ENCODE measurements around the gene HOXA13.

HOXA13 gene

DNA sequence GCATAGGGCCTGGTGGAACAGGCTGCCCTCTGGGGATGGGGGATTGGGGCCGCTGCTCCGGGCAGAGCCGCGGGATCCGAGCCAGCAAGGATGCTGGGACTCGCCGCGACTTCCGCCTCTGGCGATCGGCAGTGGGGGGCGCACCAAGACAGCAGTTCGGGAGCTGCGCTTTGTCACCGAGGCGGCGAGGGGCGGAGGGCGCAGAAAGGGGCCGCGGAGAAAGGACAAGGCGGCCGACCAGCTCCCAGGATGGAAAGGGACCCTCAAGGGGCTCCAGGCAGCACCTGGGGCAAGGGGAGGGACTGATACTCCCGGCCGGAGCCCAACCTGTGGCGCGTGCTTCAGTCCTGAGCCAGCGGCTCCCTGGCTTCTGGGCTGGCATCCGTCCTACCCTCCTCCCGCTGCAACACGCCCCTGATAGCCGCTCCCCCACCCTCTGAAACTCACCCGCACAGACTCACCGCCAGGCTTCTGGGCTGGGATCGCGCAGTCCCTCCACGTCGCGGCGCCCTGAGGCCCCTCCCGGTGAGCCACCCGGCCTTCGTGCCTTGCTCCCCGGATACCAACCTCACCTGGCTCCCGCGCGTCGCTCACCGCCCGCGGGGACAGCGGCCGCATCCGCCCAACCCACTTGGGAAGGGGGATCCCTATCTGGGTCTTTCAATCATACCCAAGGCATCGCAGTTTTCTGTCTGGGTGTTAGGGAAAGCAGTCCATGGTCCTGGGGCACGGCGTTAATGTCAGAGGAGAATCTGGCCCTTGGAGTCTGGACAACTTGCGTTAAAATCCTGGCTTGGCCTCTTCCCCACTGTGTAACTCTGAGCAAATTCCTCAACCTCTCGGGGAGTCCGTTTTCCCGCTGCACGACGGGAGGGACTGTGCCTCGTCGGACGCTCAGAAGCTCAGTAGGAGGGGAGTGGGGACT, 35.8 kb upstream of the HOXA13 start:
- DNase-seq = peak; percentile 72 to 81

DNA sequence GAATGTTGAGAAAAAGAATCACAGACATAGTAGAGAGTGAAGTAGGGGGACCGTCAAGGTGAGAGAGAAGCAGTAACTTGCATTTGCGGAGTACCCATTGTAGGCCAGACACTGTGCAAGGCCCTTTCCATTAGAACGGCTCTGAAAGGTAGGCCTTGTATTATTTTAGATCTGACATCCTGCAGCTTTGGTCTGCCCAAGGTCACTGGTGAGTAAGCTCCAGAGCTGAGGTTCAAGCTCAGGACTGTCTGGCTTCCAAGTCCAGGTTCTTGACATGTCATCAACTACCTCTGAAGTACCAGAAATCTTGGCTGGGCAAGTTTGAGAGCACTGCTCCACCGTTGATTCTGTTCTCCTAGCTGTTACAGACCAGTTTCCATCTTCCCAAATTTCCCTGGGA, 29.6 kb upstream of the HOXA13 start:
- DNase-seq = no peak

DNA sequence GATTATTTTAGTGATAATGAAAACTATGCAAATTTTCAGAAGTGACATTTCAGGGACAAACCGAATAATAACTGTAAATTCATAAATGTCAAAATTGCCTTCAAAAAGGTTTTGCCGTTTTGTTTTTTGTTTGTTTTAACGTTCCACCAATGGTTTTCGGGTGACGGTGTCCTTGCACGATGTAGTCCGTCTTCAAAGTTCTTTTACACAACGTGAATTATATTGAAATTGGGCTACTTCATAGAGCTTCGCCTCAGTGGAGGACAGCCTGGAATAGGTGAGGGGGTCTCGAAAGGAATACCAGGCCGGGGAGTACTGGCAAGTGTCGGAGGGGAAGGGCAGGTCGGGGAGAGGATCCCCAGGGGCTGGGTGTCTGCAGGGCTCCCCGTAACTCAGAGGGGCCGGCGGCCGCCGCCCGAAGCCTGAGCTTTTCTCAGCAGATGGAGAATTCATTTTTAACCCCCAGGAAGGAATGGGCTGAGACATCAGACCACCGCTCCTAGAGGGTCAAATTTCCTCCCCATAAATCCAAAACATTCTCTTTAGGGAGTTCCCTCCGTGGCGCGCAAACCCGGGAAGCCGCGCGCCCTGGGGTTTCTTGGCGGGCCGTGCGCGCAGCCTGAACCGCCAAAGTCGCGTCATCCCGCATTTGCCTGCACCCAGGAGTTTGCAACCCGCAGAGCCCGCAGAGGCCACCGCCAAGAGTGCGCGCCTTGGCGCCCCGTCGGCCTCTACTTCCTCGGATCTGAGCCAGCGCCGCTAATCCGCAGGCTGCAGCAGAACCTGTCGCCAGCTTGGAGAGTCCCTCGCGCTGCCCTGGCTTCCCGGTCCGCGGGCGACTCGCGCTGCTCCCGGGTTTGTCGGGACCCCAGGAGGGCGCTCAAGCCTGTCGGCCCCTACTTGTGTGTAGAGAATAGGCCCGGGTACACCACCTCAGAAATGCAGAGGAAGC, 25.4 kb upstream of the HOXA13 start:
- DNase-seq = no peak

DNA sequence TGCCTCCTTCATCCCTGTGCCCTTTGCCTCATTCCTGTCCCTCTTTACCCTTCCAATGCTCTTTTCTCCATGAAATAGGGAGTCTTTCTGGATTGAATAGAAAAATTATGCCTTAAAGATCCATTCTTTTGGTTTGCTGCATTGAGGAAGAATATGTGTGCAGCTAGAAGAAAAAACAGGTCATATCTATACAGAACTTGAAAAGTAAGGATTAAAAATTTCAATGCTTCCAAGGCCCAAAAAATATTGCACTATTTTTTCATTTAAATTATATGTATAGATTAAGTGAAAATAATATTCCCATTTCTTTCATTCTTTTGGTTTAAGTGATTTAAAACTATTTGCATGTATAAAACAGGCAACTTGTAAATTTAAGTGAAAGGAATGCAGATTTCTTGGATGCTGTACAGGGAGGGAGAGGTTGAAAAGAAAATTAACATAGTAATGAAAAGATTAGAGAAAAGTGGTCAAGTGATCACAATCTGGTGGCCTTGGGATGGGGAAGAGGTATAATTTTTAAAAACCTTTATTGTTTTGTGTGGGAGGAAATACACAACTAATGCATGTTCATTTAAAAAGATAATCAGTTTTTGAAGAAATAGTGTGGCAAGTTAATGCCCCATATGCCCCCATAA, 24.2 kb upstream of the HOXA13 start:
- no peak for DNase-seq

DNA sequence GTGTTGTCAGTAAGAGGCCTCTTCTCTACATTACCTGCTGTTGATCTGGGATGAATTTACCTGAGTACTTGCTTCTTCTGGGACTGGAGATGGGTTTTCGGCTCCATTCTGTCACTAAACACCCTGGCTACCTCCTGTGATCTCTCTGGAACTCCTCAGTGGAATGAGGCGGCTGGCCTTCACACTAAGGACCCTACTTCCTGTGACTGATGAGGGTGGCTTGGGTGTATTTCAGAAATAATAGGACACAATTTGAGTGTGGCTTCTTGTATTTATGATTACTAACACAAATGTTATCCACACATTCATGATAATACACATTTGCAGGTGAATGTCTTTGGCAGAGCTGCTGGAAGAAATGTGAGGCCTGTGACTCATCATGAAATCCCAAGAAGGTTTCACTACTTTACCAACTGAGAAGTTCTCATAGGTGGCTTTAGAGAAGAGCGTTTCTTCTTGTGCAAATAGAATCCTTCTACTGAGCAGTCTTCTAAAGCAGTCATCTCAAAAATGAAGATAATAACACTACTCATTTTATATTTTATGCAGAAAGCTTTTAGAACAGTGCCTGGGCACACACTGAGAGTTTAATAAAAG, 21.4 kb upstream of the HOXA13 start:
- no peak for DNase-seq

DNA sequence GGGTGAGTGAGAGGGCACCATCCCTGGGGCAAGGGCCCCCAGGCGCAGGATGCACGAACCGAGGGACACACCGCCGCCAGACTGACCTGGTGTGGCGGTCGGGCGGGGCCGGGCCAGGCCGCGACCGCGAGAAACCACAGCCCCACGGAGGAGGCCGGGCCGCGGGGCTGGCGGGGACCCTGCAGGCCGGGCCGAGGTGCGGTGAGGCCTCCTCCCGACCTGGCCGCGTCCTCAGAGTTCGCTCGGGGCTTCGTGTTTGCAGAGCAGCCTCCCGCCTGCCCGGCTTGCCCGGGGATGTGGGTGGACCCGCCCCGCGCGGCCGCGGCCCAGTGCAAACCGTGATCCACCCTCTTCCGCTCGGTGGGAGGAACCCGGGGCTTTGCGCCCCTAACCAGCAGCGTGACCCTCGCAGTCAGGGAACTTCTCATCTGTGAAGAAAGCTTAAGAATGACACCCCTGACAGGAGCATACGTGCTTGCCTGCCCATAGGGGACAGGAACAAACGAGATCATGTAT, 20.6 kb upstream of the HOXA13 start:
- no peak for DNase-seq

DNA sequence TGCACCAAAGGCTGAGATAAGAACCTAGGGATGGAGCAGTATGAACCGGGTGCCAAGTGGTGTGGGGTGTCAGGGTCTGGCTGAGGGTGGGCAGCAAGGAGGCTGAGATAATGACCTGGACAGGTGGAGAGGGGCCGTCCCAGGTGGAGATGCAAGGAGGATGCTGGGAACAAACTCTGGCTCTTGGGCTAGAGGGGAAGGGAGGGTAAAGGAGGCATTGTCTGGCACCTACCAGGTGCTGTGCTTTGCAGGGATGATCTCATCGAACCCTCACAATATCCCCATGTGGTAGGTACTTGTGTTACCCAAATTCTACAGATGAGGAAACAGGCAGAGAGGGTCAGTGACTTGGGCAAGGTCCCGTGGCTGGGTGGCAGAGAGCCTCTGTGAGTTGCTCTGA, 19.9 kb upstream of the HOXA13 start:
- DNase-seq = no peak

DNA sequence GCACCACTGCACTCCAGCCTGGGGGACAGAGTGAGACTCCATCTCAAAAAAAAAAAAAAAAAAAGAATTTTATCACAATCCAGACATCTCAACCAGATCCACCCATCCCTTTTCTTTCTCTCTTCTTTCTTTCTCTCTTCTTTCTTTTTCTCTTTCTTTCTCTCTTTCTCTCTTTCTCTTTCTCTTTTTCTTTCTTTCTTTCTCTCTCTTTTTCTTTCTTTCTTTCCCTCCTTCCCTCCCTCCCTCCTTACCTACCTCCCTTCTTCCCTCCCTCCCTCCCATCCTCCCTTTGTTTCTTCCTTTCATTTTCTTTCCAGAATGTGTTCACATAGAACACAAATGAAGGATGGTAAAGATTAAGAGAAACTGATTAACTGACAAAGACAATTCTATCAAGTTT, 18.1 kb upstream of the HOXA13 start:
- no peak for DNase-seq

DNA sequence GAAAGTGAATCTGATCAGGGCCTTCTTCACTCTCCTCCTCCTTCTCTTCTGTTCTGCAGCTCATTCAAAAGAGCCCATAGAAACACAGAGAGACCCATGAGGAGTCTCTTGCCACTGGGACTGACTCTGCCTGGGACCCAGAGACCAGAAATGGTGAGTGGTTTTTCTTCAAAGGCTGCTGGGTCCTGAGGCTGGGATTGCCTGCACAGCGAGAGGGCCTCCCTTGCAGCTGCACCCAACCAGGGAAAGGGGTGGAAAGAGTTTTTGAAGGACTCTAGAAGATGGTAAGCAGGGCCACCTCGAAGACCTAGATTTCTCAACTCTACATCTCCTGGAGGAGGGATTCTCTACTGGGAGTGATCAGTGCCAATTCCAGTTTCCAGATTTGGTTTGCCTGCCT, 15.5 kb upstream of the HOXA13 start:
- no peak for DNase-seq

DNA sequence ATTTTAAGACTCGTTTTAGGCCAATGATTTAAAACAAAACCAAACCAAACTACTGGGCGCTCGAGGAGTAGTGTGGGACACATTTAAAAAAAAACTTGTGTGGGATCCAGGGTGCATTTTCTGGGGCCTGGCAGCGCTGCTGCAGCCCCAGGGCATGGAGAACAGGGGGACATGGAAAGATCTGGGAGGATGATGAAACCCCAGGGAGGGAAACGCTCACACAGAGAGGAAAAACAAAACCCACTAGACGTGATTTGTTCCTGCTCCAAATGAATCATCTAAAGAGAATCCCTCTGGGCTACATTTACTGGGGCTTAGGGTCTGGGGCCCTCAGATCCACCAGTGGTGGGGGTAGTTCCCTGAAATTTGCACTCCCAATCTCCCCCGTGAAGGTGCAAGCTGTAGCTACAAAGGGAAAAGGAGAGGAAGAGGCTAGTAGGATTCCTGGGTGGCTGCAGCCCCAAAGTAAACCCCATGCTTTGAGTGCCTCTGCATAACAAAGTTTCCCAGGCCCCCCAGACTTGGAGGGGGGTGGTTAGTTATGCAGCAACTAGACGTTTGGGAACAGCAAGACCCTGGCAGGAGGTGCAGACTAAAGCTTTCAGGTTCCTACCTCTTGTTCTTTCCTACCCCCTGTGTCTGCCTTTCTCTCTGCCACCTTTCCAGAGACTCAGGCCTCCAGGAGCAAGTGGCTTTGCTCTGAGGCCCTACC, 14.5 kb upstream of the HOXA13 start:
- no peak for DNase-seq

DNA sequence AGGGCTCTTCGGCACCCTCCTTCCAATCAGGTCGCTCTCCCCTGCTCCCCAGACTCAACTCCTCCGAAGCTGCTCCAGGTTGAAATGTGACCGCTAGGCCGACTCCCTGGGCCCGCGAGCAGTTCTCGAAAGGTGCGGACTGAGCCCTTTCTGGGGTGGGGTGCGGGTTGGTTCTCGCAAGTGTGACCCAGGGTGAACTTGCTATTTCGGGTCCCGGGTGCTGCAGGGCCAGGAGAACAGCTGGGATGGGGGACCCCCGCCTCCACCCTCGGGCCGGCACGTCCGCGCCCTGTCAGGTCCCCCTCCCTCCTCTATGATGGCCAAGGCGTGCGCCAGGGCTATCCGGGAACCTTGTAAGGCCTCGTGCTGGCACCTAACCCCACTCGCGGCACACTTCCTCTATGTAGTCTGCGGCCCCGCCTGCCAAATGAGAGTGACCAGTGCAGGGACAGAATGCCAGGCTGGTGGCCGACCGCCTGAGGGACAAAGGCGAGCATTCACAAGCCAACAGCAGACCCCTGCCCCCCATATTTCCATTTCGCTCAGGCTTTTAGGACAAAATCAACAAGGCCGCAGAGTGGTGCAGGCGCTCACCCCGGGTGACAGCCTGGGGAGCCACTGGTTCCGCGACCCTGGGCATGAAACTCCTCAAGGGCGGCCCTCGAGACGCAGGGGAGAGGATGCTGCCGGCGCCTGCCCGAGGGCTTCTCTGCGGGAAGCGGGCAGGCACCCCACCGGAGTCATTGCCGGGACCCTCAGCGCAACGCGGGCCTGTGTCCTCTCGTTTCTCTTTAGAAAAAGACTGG, 13.7 kb upstream of the HOXA13 start:
- no peak for DNase-seq

DNA sequence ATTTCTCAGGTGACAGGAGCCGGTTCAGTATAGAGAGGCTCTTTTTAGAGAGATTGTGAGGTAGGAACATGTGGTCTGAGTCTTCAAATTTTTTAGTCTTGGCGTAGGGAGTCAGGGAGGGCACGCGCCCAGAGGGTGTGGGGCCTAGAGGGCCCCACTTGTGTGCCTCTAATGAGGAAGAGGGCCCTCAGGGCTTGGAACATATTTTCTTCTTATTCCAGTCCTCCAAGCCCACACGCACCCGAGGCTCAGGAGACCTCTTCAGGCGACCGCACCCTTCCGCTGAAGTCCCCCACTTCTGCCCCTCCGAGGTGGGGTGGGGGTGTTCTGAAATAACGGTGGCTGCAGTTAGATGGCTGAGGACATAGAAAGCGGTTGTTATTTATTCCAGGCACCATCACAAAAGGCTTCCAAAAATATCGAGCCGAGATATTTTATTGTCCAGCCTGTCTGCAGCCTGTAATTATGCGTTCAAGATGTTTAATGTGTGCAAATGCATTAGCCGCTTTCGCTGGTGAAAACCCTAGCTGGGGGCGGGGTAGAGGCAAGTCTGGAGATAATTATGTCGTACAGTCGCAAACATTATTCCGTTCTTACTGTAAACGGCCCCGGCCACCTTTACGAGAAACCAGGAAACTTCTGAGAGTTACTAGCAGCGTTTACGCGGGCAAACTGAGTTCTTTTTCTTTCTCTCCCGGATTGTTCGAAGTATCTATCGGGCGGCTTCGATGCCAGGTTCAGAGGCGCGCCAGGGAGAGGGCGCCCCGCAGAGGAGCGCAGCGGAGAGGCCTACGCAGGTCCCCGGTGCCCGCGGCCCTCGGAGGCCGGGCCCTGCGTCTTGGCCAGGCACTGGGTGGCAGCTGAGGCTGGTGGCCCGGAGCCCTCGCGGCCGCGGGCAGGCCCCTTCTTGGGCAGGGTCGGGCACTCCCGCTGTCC, 12.9 kb upstream of the HOXA13 start:
- peak; percentile 41 to 49 for DNase-seq

DNA sequence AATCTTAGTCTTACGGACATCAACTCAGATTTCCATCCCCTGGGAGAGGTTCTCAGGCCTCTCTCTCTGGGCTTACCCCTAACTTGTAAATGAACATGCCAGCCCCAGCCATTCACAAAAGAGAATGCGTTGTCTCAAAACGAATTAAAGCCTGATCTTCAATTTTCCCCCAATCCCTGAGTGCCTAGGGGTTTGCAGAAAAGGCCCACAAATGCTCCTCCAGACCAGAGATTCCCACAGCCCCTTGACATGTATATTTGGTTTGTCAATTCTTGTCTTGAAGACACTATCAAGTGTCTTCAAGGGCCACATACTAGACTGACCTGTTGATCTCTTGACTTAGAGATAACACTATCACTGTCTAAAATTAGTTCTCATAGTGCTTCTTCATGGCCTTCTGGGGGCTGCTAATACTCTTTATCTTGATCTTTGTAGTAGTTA, 11.9 kb upstream of the HOXA13 start:
- no peak for DNase-seq

DNA sequence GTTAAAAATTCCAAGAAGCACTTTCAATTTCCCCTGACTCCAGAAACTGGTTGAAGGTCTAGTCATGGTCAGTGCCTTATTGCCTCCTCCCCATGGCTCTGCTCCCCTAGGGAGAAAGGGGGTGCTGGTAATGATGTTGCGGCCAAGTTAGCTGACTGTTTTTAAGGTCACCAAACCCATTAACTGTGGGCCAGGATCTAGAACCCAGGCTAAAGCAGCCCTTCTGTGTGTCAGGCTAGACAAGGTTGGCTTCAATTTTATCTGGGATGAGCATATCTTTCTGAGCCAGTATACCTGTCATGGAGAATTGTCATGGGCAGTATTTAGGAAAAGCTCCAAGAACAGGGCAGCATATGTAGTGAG, 11.2 kb upstream of the HOXA13 start:
- no peak for DNase-seq

DNA sequence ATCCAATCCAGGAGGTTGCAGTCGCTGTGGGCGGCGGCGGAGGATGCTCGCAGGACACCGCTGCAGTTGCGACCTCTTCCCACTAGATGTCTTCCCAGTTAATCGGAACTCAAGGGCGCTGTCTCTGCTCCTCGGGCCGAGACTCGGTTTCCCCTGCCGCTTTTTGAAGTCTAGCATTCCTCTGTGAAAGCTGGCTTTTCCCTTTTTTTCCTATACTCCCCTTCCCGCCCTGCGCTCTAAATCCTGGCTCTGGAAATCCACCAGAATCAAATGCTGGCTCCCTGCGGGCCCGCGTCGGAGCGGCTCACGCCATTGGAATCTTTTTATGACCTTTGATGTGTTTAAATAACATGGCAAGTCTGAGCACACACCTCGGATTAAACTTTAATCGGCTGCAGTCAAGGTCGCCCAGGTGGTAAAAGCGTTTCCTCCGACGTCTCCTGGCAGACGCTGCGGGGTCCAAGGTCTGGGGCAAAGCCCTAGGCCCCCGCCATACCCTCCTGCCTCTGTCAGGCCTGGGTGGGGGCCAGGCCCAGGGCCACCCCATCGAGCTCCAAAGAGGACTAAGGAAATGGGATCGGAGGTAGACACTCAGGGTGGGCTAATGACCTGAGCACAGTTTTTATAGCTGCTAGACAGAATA, 10.7 kb upstream of the HOXA13 start:
- DNase-seq = no peak

DNA sequence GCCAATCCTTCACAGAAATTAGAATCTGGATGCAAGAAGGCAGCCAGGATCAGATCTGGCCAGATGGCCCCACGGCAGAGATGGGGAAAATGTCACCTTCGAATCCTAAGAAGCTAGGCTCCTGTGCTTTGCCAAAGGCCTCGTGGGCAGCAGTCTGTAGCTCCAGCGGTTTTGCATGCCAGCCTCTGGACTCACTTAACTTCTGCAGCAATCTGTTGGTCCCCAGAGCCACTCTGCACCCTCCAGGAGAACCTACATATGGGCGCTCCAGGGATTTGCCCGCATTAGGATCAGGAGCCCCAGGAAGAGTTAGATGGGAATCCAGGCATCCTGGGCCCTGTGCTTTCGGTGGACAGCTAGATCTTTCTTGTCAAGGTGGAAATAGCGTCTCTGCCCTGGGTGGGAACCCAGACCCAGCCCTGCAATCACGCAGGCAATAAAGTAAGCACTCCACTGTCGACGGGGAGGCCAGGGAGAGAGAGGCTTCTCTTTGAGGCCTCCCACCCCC, 10.1 kb upstream of the HOXA13 start:
- DNase-seq = no peak

DNA sequence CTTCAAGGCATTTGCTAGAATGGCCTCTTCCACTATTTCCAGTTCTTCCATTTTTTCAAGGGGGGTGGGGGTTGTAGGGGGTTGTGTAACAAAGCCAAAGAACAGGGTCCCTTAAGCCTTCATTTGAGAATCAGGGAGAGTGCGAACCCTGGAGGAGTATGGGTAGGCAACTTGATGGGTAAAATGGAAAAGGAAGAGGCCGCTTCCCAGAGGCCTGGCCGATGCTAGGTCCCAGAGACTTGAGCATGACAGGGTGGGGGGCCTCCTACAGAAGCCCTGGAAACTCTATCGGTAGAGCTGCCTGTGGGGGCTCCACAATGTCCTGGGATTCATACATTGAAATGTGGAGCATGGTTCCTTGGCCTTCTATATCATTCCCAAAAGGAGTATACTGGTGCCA, 9.1 kb upstream of the HOXA13 start:
- DNase-seq = no peak

DNA sequence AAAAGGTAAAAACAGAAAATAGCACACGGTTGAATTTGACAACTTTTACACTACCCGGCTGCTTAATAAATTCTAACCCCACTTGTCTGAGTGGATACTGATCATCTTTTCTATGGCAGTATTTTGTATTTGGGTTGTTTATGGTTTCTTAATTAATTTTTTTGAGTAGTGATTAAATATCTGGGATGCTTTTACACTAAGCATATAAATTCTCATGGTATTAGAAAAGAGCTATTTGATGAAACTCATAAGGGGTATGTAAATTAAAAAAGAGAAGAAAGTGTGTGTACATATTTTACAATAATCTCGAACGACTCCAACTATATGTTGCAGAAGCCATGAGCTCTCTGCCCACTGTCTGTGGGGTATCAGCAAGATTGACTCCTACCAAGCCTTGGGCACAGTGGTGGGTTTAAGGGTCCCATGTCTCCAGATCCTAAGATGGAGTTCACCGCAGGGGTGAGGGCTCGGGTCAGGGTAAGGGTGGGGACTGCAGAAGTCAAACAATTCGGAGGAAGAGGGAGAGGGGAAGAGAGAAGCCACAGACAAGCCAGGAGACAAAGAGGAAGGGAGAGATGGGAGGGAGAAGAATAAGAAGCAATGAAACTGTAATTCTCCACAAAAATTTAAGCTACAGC, 7.6 kb upstream of the HOXA13 start:
- DNase-seq = no peak
